PFSK-1 (cell line): ENCODE data around the gene VPS45.

ENCODE experiments used
- POLR2AphosphoS5 ChIP-seq: IDR thresholded peaks from 2 replicates; pipeline ENCODE4 v1.6.1; 2012; ENCODE audit warnings: low read depth, mild to moderate bottlenecking, control low read depth, low read length, moderate library complexity
- TAF1 ChIP-seq: IDR thresholded peaks from 2 replicates; pipeline ENCODE4 v1.6.1; 2012; ENCODE audit warnings: low read length, control low read depth, borderline replicate concordance; ENCODE audit not compliant: insufficient read depth

GRCh38 chr1:150110116-150110515 lies 42.5 kb downstream of the VPS45 start:
- TF ChIP-seq POLR2AphosphoS5 (no peak), TAF1 (no peak)
